NCI-H2107 treated with DMSO at 0.1 percent for 48 hours (cell line): ENCODE results near the gene CD27.

ENCODE experiments used
- DNase-seq: peaks from one replicate; lab custom pipeline; 2025; ENCODE audit not compliant: unreplicated experiment; lab: John Stamatoyannopoulos, UW

Gene CD27

GRCh38 chr12:6434205-6435140 is 10.3 kb upstream of the CD27 start:
- no peak for DNase-seq

DNA sequence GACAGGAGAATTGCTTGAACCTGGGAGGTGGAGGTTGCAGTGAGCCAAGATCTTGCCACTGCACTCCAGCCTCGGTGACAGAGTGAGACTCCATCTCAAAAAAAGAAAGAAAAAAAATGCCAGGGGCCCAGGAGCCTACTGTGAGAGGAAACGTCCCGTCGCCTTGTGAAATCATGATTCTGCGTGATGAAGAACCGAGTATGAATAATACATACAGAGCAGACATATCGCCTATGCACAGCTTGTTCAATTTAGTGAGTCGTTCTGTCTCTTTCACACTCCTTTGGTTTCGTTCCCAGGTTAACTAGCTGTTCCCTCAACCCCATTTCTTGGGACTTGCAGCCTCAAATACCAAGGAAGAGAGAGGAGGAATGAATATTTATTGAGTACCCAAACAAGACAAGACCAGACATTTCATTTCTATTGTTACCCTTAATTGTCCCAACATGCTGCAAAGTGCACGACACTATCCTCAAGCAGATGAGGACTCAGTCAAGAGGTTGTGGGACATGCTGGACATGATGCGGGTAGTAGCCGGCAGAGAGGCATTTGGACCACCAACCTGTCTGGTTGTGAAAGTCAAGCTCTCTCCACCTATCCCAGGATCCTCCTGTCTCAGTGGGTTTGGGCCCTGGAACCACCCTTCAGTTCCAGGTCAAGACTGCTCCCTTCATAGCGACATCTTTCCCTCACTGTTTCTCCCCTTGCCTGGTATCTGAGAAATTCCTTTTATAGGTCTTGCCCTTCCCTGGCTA is 8.6 kb upstream of the CD27 start:
- no peak for DNase-seq

DNA sequence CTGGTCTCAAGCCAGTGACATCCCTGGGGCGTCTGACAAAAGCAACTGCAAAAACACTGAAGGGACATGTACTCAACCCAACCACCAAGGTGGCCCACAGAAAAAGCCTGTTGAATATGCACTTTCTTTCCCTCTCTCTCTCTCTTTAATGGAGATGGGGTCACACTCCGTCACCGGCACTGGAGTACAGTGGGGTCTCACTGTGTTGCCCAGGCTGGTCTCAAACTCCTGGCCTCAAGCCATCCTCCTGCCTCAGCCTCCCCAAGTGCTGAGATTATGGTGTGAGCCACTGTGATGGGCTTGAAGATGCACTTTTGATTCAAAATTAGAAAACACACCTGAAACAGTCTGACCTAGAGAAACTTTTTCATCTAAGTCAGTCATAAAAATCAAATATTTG is 7.2 kb upstream of the CD27 start:
- DNase-seq: no peak

- DNase-seq: no peak
Observed at GRCh38 chr12:6438345-6438744, 6.4 kb upstream of the CD27 start.

- DNase-seq: no peak
Observed at GRCh38 chr12:6440391-6440790, 4.4 kb upstream of the CD27 start.

DNA sequence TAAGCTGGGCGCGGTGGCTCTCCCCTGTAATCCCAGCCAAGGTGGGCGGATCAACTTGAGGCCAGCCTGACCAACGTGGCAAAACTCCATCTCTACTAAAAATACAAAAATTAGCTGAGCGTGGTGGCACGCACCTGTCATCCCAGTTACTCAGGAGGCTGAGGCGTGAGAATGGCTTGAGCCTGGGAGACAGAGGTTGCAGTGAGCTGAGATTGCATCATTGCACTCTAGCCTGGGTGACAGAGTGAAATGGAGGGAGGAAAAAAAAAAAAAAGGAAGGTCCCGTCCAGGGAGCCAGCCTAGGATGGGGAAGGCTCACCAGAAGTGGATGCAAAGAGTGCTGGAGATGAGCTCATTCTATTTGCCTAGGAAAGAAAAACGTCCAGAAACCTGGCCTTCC is 1.9 kb upstream of the CD27 start:
- no peak for DNase-seq

DNA sequence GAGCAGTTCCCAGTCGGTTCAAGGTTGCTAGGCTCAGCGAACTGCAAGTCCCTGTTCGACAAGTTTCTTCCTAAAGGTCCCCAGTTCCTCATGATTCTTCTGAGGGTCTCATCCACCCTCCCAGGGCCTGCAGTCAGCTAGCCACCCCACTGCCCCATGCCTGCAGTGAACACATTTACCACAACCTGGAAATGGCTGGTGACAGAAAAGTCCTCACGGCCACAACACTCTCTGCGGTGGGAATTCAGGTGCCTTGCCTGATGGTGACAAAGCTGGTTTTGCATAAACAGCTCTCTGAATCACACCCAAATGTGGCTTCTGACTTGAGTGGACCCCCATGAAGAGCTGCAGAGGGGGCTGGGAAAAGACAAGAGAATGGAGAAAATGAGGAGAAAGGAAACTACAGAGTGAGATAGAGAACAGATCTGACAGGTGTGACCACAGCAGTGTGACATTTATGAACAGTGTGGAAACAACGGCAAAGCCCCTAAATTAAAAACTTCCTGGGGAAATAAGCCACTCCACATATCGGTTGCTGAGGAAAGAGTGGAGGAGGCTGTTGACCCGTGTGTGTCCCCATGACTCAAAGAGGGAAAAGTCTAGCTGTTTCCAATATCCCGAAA is 1.3 kb upstream of the CD27 start:
- no peak for DNase-seq

DNA sequence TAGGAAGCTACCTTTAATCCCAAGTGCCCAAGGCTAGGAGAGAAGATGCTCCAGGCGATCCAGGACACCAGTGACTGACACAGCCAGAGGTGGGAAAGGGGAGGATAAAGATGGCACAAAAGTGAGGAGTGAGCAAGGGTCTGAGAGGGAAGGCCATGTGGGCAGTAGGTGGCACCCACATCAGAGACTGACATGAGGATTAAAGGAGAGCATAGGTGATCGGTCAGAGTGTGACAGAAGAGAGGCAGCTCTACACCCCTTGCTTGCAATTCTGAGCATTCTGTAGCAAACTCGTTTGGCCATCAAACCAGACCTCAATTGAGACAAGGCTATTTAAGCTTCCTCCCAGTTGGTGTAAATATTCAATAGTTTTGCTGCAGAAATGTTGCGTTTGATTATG is 724 bp upstream of the CD27 start:
- DNase-seq: no peak

DNA sequence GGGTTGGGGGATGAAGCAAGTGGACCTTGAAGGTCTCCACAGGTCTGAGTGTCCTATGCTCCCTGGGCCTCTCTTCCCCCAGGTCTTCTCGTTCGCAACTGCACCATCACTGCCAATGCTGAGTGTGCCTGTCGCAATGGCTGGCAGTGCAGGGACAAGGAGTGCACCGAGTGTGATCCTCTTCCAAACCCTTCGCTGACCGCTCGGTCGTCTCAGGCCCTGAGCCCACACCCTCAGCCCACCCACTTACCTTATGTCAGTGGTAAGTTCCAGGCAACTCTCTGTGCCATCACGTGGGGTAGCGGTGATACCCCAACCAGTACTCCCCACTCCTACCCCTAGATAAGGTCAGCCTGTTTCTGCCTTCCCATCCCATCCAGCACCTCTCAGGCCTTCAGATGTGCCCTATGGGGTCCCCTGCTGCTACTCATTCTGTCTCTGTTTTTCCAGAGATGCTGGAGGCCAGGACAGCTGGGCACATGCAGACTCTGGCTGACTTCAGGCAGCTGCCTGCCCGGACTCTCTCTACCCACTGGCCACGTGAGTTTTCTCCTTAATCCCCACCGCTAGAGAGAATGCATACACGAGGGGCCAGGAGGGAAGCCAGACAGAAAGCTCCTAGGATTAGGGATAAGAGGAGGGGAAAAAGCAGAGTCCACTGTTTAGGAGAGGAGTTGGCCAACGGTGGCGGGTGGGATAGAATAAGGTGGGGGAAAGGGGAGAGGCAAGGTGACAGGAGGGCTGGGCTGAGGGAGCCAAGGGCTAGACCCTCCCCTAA is 5.5 kb downstream of the CD27 start:
- DNase-seq: no peak

GRCh38 chr12:6450869-6451347 is 6.2 kb downstream of the CD27 start:
- DNase-seq: no peak

DNA sequence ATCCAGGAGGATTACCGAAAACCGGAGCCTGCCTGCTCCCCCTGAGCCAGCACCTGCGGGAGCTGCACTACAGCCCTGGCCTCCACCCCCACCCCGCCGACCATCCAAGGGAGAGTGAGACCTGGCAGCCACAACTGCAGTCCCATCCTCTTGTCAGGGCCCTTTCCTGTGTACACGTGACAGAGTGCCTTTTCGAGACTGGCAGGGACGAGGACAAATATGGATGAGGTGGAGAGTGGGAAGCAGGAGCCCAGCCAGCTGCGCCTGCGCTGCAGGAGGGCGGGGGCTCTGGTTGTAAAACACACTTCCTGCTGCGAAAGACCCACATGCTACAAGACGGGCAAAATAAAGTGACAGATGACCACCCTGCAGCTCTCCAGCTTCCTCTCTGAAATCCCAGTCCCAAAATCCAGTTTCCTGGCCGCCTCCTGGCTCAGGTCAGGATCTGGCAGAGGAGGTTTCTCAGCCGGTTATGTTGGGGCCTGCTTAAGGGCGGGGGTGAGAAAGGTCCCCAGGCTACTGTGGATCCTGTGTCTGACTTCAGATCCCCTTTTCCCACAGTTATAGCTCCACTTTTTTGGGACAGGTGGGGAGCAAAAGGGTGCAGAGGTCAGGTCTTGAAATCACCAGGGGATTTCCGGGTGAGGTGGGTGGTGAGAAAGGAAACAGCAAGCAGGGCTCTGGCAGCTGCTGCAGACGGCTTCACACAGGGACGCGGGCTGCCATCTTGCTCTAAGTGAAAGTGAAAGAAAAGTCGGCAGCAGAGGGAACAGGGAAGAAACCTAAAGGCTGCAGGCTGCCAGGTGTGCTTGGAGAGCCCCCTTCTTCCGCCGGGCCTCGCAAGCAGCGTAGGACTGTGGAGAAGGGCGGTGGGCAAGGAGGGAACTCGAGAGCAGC is 6.8 kb downstream of the CD27 start, which contains the start of gene TAPBPL:
TSS of gene TAPBPL (plus strand) at position 695 of the 897 bp plus-strand sequence. CDS start 207 bp downstream, outside the sequence.
- peak; percentile 94 for DNase-seq

GRCh38 chr12:6452245-6452943 is 7.6 kb downstream of the CD27 start:
- peak; percentile 42 for DNase-seq

DNA sequence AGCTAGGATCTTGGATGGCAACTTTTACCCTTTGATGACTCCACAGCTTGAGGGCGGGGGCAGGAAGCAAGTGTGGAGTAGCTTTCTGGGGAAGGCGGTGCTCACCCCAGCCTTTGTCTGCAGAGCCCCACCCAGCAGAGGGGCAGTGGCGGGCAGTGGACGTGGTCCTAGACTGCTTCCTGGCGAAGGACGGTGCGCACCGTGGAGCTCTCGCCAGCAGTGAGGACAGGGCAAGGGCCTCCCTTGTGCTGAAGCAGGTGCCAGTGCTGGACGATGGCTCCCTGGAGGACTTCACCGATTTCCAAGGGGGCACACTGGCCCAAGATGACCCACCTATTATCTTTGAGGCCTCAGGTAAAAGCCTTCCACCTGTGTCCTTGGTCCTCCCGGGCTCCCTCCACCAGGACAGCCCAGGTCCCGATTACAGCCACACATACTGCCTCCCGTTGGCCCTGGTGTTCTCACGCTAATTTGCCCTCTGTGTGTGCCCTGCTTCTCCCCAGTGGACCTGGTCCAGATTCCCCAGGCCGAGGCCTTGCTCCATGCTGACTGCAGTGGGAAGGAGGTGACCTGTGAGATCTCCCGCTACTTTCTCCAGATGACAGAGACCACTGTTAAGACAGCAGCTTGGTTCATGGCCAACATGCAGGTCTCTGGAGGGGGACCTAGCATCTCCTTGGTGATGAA is 8.3 kb downstream of the CD27 start:
- DNase-seq: no peak

DNA sequence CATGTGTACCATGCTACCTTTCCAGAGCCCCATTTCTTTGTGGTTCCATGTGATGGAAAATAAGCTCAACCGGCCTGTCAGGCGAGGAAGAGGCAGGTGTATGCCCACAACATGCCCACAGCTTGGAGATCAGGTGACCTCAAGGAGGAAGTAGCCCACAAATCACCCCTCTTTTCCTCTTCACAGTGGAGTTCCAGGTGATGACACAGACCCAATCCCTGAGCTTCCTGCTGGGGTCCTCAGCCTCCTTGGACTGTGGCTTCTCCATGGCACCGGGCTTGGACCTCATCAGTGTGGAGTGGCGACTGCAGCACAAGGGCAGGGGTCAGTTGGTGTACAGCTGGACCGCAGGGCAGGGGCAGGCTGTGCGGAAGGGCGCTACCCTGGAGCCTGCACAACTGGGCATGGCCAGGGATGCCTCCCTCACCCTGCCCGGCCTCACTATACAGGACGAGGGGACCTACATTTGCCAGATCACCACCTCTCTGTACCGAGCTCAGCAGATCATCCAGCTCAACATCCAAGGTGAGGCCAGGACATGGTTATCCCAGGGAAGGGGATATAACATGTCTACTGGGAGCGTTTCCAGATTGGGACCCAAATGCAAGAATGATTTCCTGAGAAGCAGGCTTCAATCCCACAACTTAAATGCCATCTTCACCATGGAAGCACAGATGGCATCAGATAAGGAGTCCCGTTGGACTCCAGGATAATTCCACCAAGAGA is 12.6 kb downstream of the CD27 start:
- no peak for DNase-seq

DNA sequence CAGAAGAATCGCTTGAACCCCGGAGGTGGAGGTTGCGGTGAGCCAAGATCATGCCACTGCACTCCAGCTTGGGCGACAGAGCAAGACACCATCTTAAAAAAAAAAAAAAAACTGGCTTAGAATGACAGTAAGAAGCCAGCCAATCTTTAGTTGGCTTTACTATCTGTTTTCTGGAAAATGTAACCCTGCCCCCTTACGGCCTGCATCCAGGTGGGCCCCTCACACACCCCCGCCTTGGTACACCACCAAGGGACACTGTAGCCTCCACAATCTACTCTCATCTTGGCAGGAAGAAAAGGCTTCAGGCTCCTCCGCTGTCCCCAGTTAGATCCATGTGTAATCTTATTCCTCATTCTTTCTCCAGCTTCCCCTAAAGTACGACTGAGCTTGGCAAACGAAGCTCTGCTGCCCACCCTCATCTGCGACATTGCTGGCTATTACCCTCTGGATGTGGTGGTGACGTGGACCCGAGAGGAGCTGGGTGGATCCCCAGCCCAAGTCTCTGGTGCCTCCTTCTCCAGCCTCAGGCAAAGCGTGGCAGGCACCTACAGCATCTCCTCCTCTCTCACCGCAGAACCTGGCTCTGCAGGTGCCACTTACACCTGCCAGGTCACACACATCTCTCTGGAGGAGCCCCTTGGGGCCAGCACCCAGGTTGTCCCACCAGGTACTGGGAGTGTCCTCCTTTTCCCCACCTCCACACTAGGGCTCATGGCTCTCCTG is 13.7 kb downstream of the CD27 start:
- DNase-seq: peak; percentile 97

GRCh38 chr12:6459004-6459337 is 14.2 kb downstream of the CD27 start:
- peak; percentile 97 for DNase-seq

DNA sequence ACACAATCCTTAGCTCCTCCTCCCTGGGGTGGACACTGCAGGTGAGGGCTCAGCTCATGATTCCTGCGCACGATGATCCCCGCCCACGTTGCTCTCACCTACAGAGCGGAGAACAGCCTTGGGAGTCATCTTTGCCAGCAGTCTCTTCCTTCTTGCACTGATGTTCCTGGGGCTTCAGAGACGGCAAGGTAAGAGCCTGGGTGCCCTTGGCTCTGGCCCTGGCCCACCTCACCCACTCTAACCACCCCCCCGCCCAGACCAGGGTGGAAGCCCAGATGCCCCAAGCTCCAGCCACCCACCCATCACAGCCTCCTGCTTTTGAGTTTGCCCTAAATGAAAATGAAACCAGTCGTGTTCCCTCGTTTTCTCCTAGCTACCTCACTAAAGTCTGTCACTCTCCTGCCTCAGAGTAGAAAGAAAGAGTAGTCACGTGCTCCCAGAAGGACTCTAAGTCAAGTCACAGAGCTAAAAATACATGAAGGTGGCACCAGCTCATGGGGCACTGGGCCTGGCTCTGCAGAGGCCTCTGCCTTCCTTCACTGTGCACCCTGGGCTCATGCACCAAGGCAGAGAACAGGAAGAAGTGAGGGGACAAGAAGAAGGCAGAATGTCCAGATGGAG is 16.1 kb downstream of the CD27 start:
- no peak for DNase-seq
